GM23248 (cell line): ENCODE data around the gene PHF21B. TPM values are rescaled to one million over a fixed set of nuclear protein-coding genes. Genes with fewer than 3 reads are reported as not detected.

Source experiments
- DNase-seq: peaks from one replicate; pipeline ENCODE4 v3.0.0-alpha.2; 2015
- H2AFZ ChIP-seq: fragments of 200-600 bp; sonication (generic); 2 replicates; pipeline ENCODE4 v1.6.1; 2016; ENCODE audit warnings: antibody characterized with exemption
- H3F3A ChIP-seq: fragments of 200-600 bp; sonication (generic); 2 replicates; pipeline ENCODE4 v1.6.1; 2016; ENCODE audit warnings: mild to moderate bottlenecking, antibody characterized with exemption, mixed run types; ENCODE audit not compliant: insufficient read depth
- H3K27ac ChIP-seq: fragments of 200-600 bp; sonication (generic); 2 replicates; pipeline ENCODE4 v1.5.1; 2016; ENCODE audit warnings: mild to moderate bottlenecking
- H3K27me3 ChIP-seq: fragments of 200-600 bp; sonication (generic); replicated peaks from 2 replicates; pipeline ENCODE4 v1.6.1; 2016; ENCODE audit warnings: mild to moderate bottlenecking; ENCODE audit not compliant: insufficient read depth
- H3K36me3 ChIP-seq: fragments of 200-600 bp; sonication (generic); 2 replicates; pipeline ENCODE4 v1.6.1; 2016; ENCODE audit warnings: low read depth, mild to moderate bottlenecking
- H3K4me1 ChIP-seq: fragments of 200-600 bp; sonication (generic); 2 replicates; pipeline ENCODE4 v1.6.1; 2016; ENCODE audit warnings: mild to moderate bottlenecking; ENCODE audit not compliant: insufficient read depth
- H3K4me2 ChIP-seq: fragments of 200-600 bp; sonication (generic); one replicate; pipeline ENCODE4 v1.6.1; 2016; ENCODE audit warnings: mild to moderate bottlenecking; ENCODE audit not compliant: unreplicated experiment
- H3K4me3 ChIP-seq: fragments of 200-600 bp; sonication (generic); 2 replicates; pipeline ENCODE4 v1.5.1; 2016; ENCODE audit warnings: mild to moderate bottlenecking
- H3K79me2 ChIP-seq: fragments of 200-600 bp; sonication (generic); 2 replicates; pipeline ENCODE4 v1.6.1; 2016; ENCODE audit warnings: mild to moderate bottlenecking; ENCODE audit not compliant: insufficient read depth
- H3K9ac ChIP-seq: fragments of 200-600 bp; sonication (generic); 2 replicates; pipeline ENCODE4 v1.6.1; 2016; ENCODE audit warnings: mild to moderate bottlenecking
- H3K9me2 ChIP-seq: fragments of 200-600 bp; sonication (generic); 2 replicates; pipeline ENCODE4 v1.6.1; 2016; ENCODE audit warnings: mixed run types, mild to moderate bottlenecking, moderate library complexity; ENCODE audit not compliant: insufficient read depth
- H3K9me3 ChIP-seq: fragments of 200-600 bp; sonication (generic); one replicate; pipeline ENCODE4 v1.6.1; 2017; ENCODE audit warnings: low read depth
- H4K20me1 ChIP-seq: fragments of 200-600 bp; sonication (generic); 2 replicates; pipeline ENCODE4 v1.6.0; 2016; ENCODE audit not compliant: insufficient read depth
- EZH2 ChIP-seq: fragments of 200-600 bp; sonication (generic); IDR thresholded peaks from 2 replicates; pipeline ENCODE4 v1.6.1; 2018; ENCODE audit warnings: antibody characterized with exemption, mild to moderate bottlenecking; ENCODE audit not compliant: insufficient read depth, poor library complexity, severe bottlenecking
- EZH2phosphoT487 ChIP-seq: fragments of 200-600 bp; sonication (generic); IDR thresholded peaks from 2 replicates; pipeline ENCODE4 v1.6.1; 2018; ENCODE audit warnings: antibody characterized with exemption, moderate library complexity, mild to moderate bottlenecking, low read depth; ENCODE audit not compliant: insufficient read depth
- WGBS, 2 experiments: methylation state at CpG; one replicate each; pipeline ENCODE4 v1.1.6; 2015 to 2017; ENCODE audit warnings: low lambda C conversion rate in 2 of 2, low coverage in 1 of 2; ENCODE audit errors: missing lambda C conversion rate in 2 of 2; 5-methylcytosine and 5-hydroxymethylcytosine counted together
- in situ Hi-C: fragments of 300-500 bp; cut with MboI; formaldehyde crosslinking; loops from 2 replicates; pipeline ENCODE4 v1.15.0; 2020
- polyA plus RNA-seq: library from polyadenylated mRNA; unstranded; fragments of >200 nt; fragmentation: Nextera tagmentation; extraction: Ambion mirVana; gene quantifications from 2 replicates; pipeline ENCODE4 v1.2.1, GENCODE V29; 2016
- total RNA-seq: library from RNA; depleted of rRNA; stranded (reverse); fragments of >200 nt; shearing (Covaris generic); gene quantifications from 2 replicates; pipeline ENCODE4 v1.2.3, GENCODE V29; 2014

PHF21B gene
- total and polyA plus RNA-seq, 2 experiments from 2014 or later = not detected

GRCh38 chr22:44842417-44842816, 167.4 kb downstream of the PHF21B start:
- Histone ChIP-seq H3K9me2 (no peaks in the 10 kb centered on the region), H3K4me2 (no peak overlapping the region), H3K9ac (no peak overlapping the region), H3F3A (no peaks in the 10 kb centered on the region), H3K4me3 (no peak overlapping the region), H3K36me3 (no peaks in the 10 kb centered on the region), H2AFZ (no peak overlapping the region), H3K27ac (no peak overlapping the region), H3K79me2 (no peaks in the 10 kb centered on the region), H3K27me3 (peaks cover 5% of the 10 kb centered on the region; the same call in 1 of the 2 replicates), H4K20me1 (no peaks in the 10 kb centered on the region), H3K9me3 (no peaks in the 10 kb centered on the region), H3K4me1 (no peaks in the 10 kb centered on the region)
- in situ Hi-C loops = no loop called here
- 33 to 36% methylated on average over 7 of the region's 7 CpGs for WGBS, 2 experiments
- DNase-seq = no peak
- TF ChIP-seq EZH2phosphoT487 = no peak
- no peak for TF ChIP-seq EZH2

- DNase-seq = no peak
- H2AFZ ChIP-seq = no peak overlapping the region
- TF ChIP-seq EZH2 = no peak
- TF ChIP-seq EZH2phosphoT487 = no peak
- no peaks in the 10 kb centered on the region for H3K9me3 ChIP-seq
- in situ Hi-C loops = no loop called here
- no peaks in the 10 kb centered on the region for H3K36me3 ChIP-seq
- WGBS, 2 experiments = 66 to 68% methylated on average over 30 of the region's 30 CpGs
- H3K27ac ChIP-seq = no peak overlapping the region
- peaks cover 5% of the 10 kb centered on the region; the same call in 1 of the 2 replicates for H3K27me3 ChIP-seq
- no peaks in the 10 kb centered on the region for H4K20me1 ChIP-seq
- H3F3A ChIP-seq = no peaks in the 10 kb centered on the region
- H3K79me2 ChIP-seq = no peaks in the 10 kb centered on the region
- no peak overlapping the region for H3K4me3 ChIP-seq
- H3K9me2 ChIP-seq = no peaks in the 10 kb centered on the region
- no peak overlapping the region for H3K4me2 ChIP-seq
- no peak overlapping the region for H3K9ac ChIP-seq
- H3K4me1 ChIP-seq = no peaks in the 10 kb centered on the region
Observed at GRCh38 chr22:44840611-44841322, 169.0 kb downstream of the PHF21B start.

- 59 to 63% methylated on average over 11 to 13 of the region's 13 CpGs for WGBS, 2 experiments
- H2AFZ ChIP-seq = no peak overlapping the region
- H3K9ac ChIP-seq = no peak overlapping the region
- H4K20me1 ChIP-seq = no peaks in the 10 kb centered on the region
- no peaks in the 10 kb centered on the region for H3K36me3 ChIP-seq
- no peaks in the 10 kb centered on the region for H3K4me1 ChIP-seq
- TF ChIP-seq EZH2 (no peak), EZH2phosphoT487 (no peak)
- DNase-seq = no peak
- no peaks in the 10 kb centered on the region for H3K9me2 ChIP-seq
- H3F3A ChIP-seq = no peaks in the 10 kb centered on the region
- H3K4me2 ChIP-seq = no peak overlapping the region
- H3K27ac ChIP-seq = no peak overlapping the region
- in situ Hi-C loops = no loop called here
- H3K79me2 ChIP-seq = no peaks in the 10 kb centered on the region
- peaks cover 5% of the 10 kb centered on the region; the same call in 1 of the 2 replicates for H3K27me3 ChIP-seq
- peaks cover 2% of the 10 kb centered on the region for H3K9me3 ChIP-seq
- H3K4me3 ChIP-seq = no peak overlapping the region
Observed at GRCh38 chr22:44839721-44840120, 170.1 kb downstream of the PHF21B start.

- no peak overlapping the region for H3K4me2 ChIP-seq
- no peak overlapping the region for H2AFZ ChIP-seq
- no peaks in the 10 kb centered on the region for H3K36me3 ChIP-seq
- no peak overlapping the region for H3K9ac ChIP-seq
- in situ Hi-C loops = no loop called here
- H3F3A ChIP-seq = no peaks in the 10 kb centered on the region
- H3K9me3 ChIP-seq = peaks cover 5% of the 10 kb centered on the region
- no peak for TF ChIP-seq EZH2phosphoT487
- no peak for TF ChIP-seq EZH2
- H3K4me3 ChIP-seq = no peak overlapping the region
- no peaks in the 10 kb centered on the region for H3K4me1 ChIP-seq
- H3K27ac ChIP-seq = no peak overlapping the region
- 41 to 42% methylated on average over 7 of the region's 7 CpGs for WGBS, 2 experiments
- H4K20me1 ChIP-seq = no peaks in the 10 kb centered on the region
- peaks cover 5% of the 10 kb centered on the region; the same call in 1 of the 2 replicates for H3K27me3 ChIP-seq
- DNase-seq = no peak
- H3K79me2 ChIP-seq = no peaks in the 10 kb centered on the region
- no peaks in the 10 kb centered on the region for H3K9me2 ChIP-seq
Observed at GRCh38 chr22:44839061-44839460, 170.7 kb downstream of the PHF21B start.
